Liver (tissue), 3 donors: ENCODE results near the gene HSDL2.

Source experiments
- ATF3 ChIP-seq: IDR thresholded peaks from 2 replicates; pipeline ENCODE4 v1.6.1; 2016; ENCODE audit warnings: antibody characterized with exemption
- EGR1 ChIP-seq, 2 donors: IDR thresholded peaks; 2 replicates each; pipeline ENCODE4 v1.6.1; 2016 to 2018; ENCODE audit warnings: antibody characterized with exemption in 2 of 2, low read depth in 2 of 2
- GABPA ChIP-seq, 2 donors: IDR thresholded peaks in 1 of 2; conservative IDR thresholded peaks in 1 of 2; 2 replicates each; pipeline ENCODE4 v1.6.1; 2016; ENCODE audit warnings: antibody characterized with exemption in 2 of 2, mild to moderate bottlenecking in 1 of 2, moderate library complexity in 1 of 2
- HNF4A ChIP-seq, 2 donors: conservative IDR thresholded peaks; 2 replicates each; pipeline ENCODE4 v1.6.1; 2016; ENCODE audit warnings: antibody characterized with exemption in 2 of 2, mild to moderate bottlenecking in 2 of 2
- HNF4G ChIP-seq: IDR thresholded peaks from 2 replicates; pipeline ENCODE4 v1.6.1; 2016; ENCODE audit warnings: antibody characterized with exemption
- JUND ChIP-seq, 2 donors: IDR thresholded peaks; 2 replicates each; pipeline ENCODE4 v1.6.1; 2016; ENCODE audit warnings: antibody characterized with exemption in 2 of 2
- NR2F2 ChIP-seq: IDR thresholded peaks from 2 replicates; pipeline ENCODE4 v1.6.1; 2016; ENCODE audit warnings: antibody characterized with exemption
- RAD21 ChIP-seq, 2 donors: IDR thresholded peaks; 2 replicates each; pipeline ENCODE4 v1.6.1; 2016; ENCODE audit warnings: antibody characterized with exemption in 2 of 2, mild to moderate bottlenecking in 2 of 2
- RXRA ChIP-seq, 2 donors: IDR thresholded peaks; 2 replicates each; pipeline ENCODE4 v1.6.1; 2017 to 2018; ENCODE audit warnings: antibody characterized with exemption in 2 of 2, mild to moderate bottlenecking in 1 of 2
- TAF1 ChIP-seq: conservative IDR thresholded peaks from 2 replicates; pipeline ENCODE4 v1.6.1; 2016; ENCODE audit warnings: antibody characterized with exemption, mild to moderate bottlenecking
- YY1 ChIP-seq: IDR thresholded peaks from 2 replicates; pipeline ENCODE4 v1.6.1; 2016; ENCODE audit warnings: antibody characterized with exemption, mild to moderate bottlenecking
- TF ChIP-seq, protein P1 (sequence below): IDR thresholded peaks from 2 replicates; pipeline ENCODE4 v1.6.1; 2016; ENCODE audit warnings: antibody characterized with exemption, mild to moderate bottlenecking
- TF ChIP-seq, protein P2 (sequence below): fragments of 150-350 bp; IDR thresholded peaks from 2 replicates; pipeline ENCODE4 v1.5.1; 2017; ENCODE audit warnings: improper control_type of control experiment, low read depth, low read length; ENCODE audit not compliant: missing input control
- TF ChIP-seq, protein P3 (sequence below): IDR thresholded peaks from 2 replicates; pipeline ENCODE4 v1.6.1; 2016; ENCODE audit warnings: antibody characterized with exemption
- donor health status: healthy.
- donor health status: healthy.

- TF ChIP-seq, protein P1, sequence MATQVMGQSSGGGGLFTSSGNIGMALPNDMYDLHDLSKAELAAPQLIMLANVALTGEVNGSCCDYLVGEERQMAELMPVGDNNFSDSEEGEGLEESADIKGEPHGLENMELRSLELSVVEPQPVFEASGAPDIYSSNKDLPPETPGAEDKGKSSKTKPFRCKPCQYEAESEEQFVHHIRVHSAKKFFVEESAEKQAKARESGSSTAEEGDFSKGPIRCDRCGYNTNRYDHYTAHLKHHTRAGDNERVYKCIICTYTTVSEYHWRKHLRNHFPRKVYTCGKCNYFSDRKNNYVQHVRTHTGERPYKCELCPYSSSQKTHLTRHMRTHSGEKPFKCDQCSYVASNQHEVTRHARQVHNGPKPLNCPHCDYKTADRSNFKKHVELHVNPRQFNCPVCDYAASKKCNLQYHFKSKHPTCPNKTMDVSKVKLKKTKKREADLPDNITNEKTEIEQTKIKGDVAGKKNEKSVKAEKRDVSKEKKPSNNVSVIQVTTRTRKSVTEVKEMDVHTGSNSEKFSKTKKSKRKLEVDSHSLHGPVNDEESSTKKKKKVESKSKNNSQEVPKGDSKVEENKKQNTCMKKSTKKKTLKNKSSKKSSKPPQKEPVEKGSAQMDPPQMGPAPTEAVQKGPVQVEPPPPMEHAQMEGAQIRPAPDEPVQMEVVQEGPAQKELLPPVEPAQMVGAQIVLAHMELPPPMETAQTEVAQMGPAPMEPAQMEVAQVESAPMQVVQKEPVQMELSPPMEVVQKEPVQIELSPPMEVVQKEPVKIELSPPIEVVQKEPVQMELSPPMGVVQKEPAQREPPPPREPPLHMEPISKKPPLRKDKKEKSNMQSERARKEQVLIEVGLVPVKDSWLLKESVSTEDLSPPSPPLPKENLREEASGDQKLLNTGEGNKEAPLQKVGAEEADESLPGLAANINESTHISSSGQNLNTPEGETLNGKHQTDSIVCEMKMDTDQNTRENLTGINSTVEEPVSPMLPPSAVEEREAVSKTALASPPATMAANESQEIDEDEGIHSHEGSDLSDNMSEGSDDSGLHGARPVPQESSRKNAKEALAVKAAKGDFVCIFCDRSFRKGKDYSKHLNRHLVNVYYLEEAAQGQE, result no peak
- TF ChIP-seq, protein P2, sequence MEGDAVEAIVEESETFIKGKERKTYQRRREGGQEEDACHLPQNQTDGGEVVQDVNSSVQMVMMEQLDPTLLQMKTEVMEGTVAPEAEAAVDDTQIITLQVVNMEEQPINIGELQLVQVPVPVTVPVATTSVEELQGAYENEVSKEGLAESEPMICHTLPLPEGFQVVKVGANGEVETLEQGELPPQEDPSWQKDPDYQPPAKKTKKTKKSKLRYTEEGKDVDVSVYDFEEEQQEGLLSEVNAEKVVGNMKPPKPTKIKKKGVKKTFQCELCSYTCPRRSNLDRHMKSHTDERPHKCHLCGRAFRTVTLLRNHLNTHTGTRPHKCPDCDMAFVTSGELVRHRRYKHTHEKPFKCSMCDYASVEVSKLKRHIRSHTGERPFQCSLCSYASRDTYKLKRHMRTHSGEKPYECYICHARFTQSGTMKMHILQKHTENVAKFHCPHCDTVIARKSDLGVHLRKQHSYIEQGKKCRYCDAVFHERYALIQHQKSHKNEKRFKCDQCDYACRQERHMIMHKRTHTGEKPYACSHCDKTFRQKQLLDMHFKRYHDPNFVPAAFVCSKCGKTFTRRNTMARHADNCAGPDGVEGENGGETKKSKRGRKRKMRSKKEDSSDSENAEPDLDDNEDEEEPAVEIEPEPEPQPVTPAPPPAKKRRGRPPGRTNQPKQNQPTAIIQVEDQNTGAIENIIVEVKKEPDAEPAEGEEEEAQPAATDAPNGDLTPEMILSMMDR, result no peak
- no peak for TF ChIP-seq TAF1
- no peak for TF ChIP-seq RXRA (IDR thresholded peaks at IDR 0.05)
- TF ChIP-seq ATF3, result no peak
- TF ChIP-seq GABPA (IDR thresholded peaks at IDR 0.05 in 1 of 2, conservative IDR thresholded peaks at IDR 0.05 in 1 of 2), result no peak
- TF ChIP-seq, protein P3, sequence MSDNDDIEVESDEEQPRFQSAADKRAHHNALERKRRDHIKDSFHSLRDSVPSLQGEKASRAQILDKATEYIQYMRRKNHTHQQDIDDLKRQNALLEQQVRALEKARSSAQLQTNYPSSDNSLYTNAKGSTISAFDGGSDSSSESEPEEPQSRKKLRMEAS, result no peak
- no peak for TF ChIP-seq EGR1 (IDR thresholded peaks at IDR 0.05; ENCODE audit: low read depth in 2 of 2)
- TF ChIP-seq RAD21 (IDR thresholded peaks at IDR 0.05), result no peak
- no peak for TF ChIP-seq JUND (IDR thresholded peaks at IDR 0.05)
- no peak for TF ChIP-seq HNF4G
- no peak for TF ChIP-seq YY1
- no peak for TF ChIP-seq NR2F2
- no peak for TF ChIP-seq HNF4A (conservative IDR thresholded peaks at IDR 0.05)
Observed at GRCh38 chr9:112371060-112371459, 8.8 kb upstream of the HSDL2 start.
